Thyroid gland (tissue), 4 donors: ENCODE results near the gene TMEM196.

Experiments used
- POLR2A ChIP-seq, 2 donors: fragments of 450-650 bp; IDR thresholded peaks; one replicate each; pipeline ENCODE4 v1.6.1; 2017; ENCODE audit warnings: antibody characterized with exemption in 2 of 2, mild to moderate bottlenecking in 2 of 2, moderate library complexity in 1 of 2
- TF ChIP-seq, protein P1 (sequence below), 6 experiments: fragments of 200-600 bp in 3 of 6; fragments of 450-650 bp in 3 of 6; sonication (generic) in 3 of 6; IDR thresholded peaks; one replicate each; pipeline ENCODE4 v1.5.1; 2016 to 2019; ENCODE audit warnings: antibody characterized with exemption in 6 of 6, mild to moderate bottlenecking in 2 of 6, inconsistent platforms in 1 of 6, moderate library complexity in 1 of 6

DNA sequence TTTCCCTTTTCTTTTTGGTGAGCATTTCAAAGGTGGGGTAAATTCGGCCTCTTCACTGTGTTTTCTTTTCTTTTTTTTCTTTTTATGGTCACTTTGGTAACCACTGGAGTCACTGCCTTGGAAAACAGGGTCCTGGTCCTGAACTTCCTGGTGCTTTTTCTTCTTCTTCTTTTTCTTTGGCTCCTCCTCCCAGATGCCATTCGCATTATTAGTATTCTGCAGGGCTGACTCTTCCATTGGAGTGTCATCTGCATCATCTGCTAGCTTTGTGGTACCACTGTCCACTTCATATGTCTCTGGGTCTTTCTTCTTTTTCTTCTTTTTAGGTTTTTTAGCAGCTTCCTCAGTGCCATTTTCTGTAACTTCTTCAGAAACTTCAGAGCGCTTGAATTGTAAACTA lies 75.1 kb downstream of the TMEM196 start:
- TF ChIP-seq, protein P1, sequence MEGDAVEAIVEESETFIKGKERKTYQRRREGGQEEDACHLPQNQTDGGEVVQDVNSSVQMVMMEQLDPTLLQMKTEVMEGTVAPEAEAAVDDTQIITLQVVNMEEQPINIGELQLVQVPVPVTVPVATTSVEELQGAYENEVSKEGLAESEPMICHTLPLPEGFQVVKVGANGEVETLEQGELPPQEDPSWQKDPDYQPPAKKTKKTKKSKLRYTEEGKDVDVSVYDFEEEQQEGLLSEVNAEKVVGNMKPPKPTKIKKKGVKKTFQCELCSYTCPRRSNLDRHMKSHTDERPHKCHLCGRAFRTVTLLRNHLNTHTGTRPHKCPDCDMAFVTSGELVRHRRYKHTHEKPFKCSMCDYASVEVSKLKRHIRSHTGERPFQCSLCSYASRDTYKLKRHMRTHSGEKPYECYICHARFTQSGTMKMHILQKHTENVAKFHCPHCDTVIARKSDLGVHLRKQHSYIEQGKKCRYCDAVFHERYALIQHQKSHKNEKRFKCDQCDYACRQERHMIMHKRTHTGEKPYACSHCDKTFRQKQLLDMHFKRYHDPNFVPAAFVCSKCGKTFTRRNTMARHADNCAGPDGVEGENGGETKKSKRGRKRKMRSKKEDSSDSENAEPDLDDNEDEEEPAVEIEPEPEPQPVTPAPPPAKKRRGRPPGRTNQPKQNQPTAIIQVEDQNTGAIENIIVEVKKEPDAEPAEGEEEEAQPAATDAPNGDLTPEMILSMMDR (IDR thresholded peaks at IDR 0.05): no peak
- no peak for TF ChIP-seq POLR2A (IDR thresholded peaks at IDR 0.05)
